H1 (cell line): Measurements from ENCODE around the gene NECTIN2. TPM values are rescaled to one million over a fixed set of nuclear protein-coding genes. Genes with fewer than 3 reads are reported as not detected.

ENCODE experiments used
- CTCF ChIA-PET: fragments of 300-600 bp; sonication (Branson Sonifier 250); formaldehyde crosslinking; loops from one replicate; lab custom pipeline; 2021; ENCODE audit not compliant: partially characterized antibody; lab: Charles Lee
- POLR2A ChIA-PET: fragments of 300-600 bp; sonication (Branson Sonifier 250); formaldehyde crosslinking; loops from one replicate; lab custom pipeline; 2021; ENCODE audit warnings: inconsistent platforms; ENCODE audit not compliant: partially characterized antibody; lab: Charles Lee
- DNase-seq, 2 experiments: peaks; one replicate each; pipeline versions ENCODE4 v3.0.0 to v3.0.0-alpha.2; 2010 to 2022; ENCODE audit warnings: low spot score in 2 of 2, low read depth in 1 of 2, mixed read lengths in 1 of 2
- FAIRE-seq: peaks from 2 replicates; lab custom pipeline; 2011; peaks lifted over from hg19 to GRCh38; lab: Jason Lieb, UNC
- H2AFZ ChIP-seq: 2 replicates; pipeline ENCODE4 v1.8.1; 2012; ENCODE audit warnings: low read length, inconsistent platforms
- H2AK5ac ChIP-seq: 2 replicates; pipeline ENCODE4 v1.6.1; 2013; ENCODE audit warnings: low read depth, low read length
- H2BK120ac ChIP-seq: replicated peaks from 2 replicates; pipeline ENCODE3; 2013; ENCODE audit warnings: low read depth, low read length, inconsistent platforms
- H2BK12ac ChIP-seq: 2 replicates; pipeline ENCODE4 v1.6.1; 2013; ENCODE audit warnings: low read depth, low read length
- H2BK15ac ChIP-seq: 2 replicates; pipeline ENCODE4 v1.6.1; 2013; ENCODE audit warnings: low read length
- H2BK20ac ChIP-seq: 2 replicates; pipeline ENCODE4 v1.6.1; 2013; ENCODE audit warnings: low read length
- H2BK5ac ChIP-seq: 2 replicates; pipeline ENCODE4 v1.6.1; 2013; ENCODE audit warnings: low read depth, low read length
- H3K14ac ChIP-seq: 2 replicates; pipeline ENCODE4 v1.6.1; 2013; ENCODE audit warnings: inconsistent platforms; ENCODE audit not compliant: insufficient read length
- H3K18ac ChIP-seq: 2 replicates; pipeline ENCODE4 v1.6.1; 2013; ENCODE audit warnings: low read length; ENCODE audit errors: extremely low read depth
- H3K23ac ChIP-seq: 2 replicates; pipeline ENCODE4 v1.6.1; 2013; ENCODE audit warnings: inconsistent platforms; ENCODE audit not compliant: insufficient read length
- H3K23me2 ChIP-seq: 2 replicates; pipeline ENCODE4 v1.6.1; 2013; ENCODE audit warnings: low read depth, low read length
- H3K27ac ChIP-seq: 2 replicates; pipeline ENCODE4 v1.6.1; 2011; ENCODE audit warnings: low read depth, low read length, inconsistent platforms
- H3K27me3 ChIP-seq, 4 experiments: replicated peaks in 1 of 4; 1 replicate in 1 of 4; 2 replicates in 3 of 4; pipeline versions ENCODE4 v1.6.1 to v1.8.1; 2011 to 2013; ENCODE audit warnings: low read length in 3 of 4, mild to moderate bottlenecking in 3 of 4, inconsistent platforms in 2 of 4, mixed read lengths in 2 of 4, moderate library complexity in 1 of 4; ENCODE audit not compliant: control insufficient read depth in 3 of 4, insufficient read depth in 3 of 4; ENCODE audit errors: extremely low read depth in 1 of 4
- H3K36me3 ChIP-seq, 4 experiments: 2 replicates each; pipeline versions ENCODE4 v1.6.1 to v1.8.1; 2011 to 2013; ENCODE audit warnings: mild to moderate bottlenecking in 4 of 4, low read length in 3 of 4, moderate library complexity in 2 of 4, control low read depth in 1 of 4, inconsistent platforms in 1 of 4; ENCODE audit not compliant: insufficient read depth in 4 of 4, control insufficient read depth in 2 of 4
- H3K4ac ChIP-seq: replicated peaks from 2 replicates; pipeline ENCODE3; 2013; ENCODE audit warnings: low read length, low read depth, mixed read lengths, inconsistent platforms; ENCODE audit not compliant: insufficient read length
- H3K4me1 ChIP-seq, 4 experiments: replicated peaks in 1 of 4; 1 replicate in 1 of 4; 2 replicates in 3 of 4; pipeline versions ENCODE4 v1.6.1 to v1.8.1; 2011 to 2013; ENCODE audit warnings: low read length in 3 of 4, inconsistent platforms in 2 of 4, mixed read lengths in 1 of 4; ENCODE audit not compliant: insufficient read depth in 4 of 4, control insufficient read depth in 3 of 4
- H3K4me2 ChIP-seq, 2 experiments: 2 replicates each; pipeline versions ENCODE4 v1.6.1 to v1.8.1; 2011 to 2013; ENCODE audit warnings: low read depth in 2 of 2, low read length in 2 of 2, control low read depth in 1 of 2, inconsistent platforms in 1 of 2, mild to moderate bottlenecking in 1 of 2; ENCODE audit not compliant: insufficient read depth in 1 of 2
- H3K4me3 ChIP-seq, 4 experiments: fragments of 200-600, 300-600 bp in 1 of 4; sonication (generic), shearing (Covaris generic), sonication (Bioruptor Twin) in 1 of 4; 2 replicates each; pipeline versions ENCODE4 v1.5.1 to v1.8.1; 2011 to 2016; ENCODE audit warnings: low read length in 4 of 4, low read depth in 3 of 4, control low read depth in 2 of 4, inconsistent platforms in 2 of 4, mild to moderate bottlenecking in 2 of 4, mixed read lengths in 1 of 4, moderate library complexity in 1 of 4; ENCODE audit not compliant: insufficient read depth in 2 of 4; ENCODE audit errors: extremely low read depth in 1 of 4
- H3K56ac ChIP-seq: replicated peaks from 2 replicates; pipeline ENCODE3; 2013; ENCODE audit warnings: low read depth, mild to moderate bottlenecking, mixed read lengths, low read length, inconsistent platforms; ENCODE audit not compliant: insufficient read length
- H3K79me1 ChIP-seq: 2 replicates; pipeline ENCODE4 v1.6.1; 2013; ENCODE audit warnings: low read depth, low read length, control low read depth
- H3K79me2 ChIP-seq, 2 experiments: 2 replicates each; pipeline versions ENCODE4 v1.6.1 to v1.8.1; 2012 to 2013; ENCODE audit warnings: low read length in 2 of 2, mild to moderate bottlenecking in 2 of 2, inconsistent platforms in 1 of 2; ENCODE audit not compliant: insufficient read depth in 2 of 2, control insufficient read depth in 1 of 2
- H3K9ac ChIP-seq, 4 experiments: replicated peaks in 1 of 4; 1 replicate in 1 of 4; 2 replicates in 3 of 4; pipeline versions ENCODE4 v1.6.1 to v1.8.1; 2011 to 2013; ENCODE audit warnings: low read depth in 3 of 4, low read length in 3 of 4, control low read depth in 2 of 4, mild to moderate bottlenecking in 2 of 4, moderate library complexity in 2 of 4, inconsistent platforms in 1 of 4; ENCODE audit errors: extremely low read depth in 1 of 4
- H3K9me3 ChIP-seq, 2 experiments: 2 replicates each; pipeline versions ENCODE4 v1.6.1 to v1.8.1; 2012 to 2013; ENCODE audit warnings: mild to moderate bottlenecking in 2 of 2, moderate library complexity in 2 of 2, control low read depth in 1 of 2, inconsistent platforms in 1 of 2, low read depth in 1 of 2, low read length in 1 of 2, mixed read lengths in 1 of 2; ENCODE audit not compliant: insufficient read depth in 2 of 2
- H4K20me1 ChIP-seq, 2 experiments: replicated peaks in 1 of 2; 2 replicates each; pipeline versions ENCODE3 to v1.8.1; 2011 to 2013; ENCODE audit warnings: inconsistent platforms in 2 of 2, low read length in 2 of 2, mild to moderate bottlenecking in 1 of 2; ENCODE audit not compliant: insufficient read depth in 2 of 2, control insufficient read depth in 1 of 2
- H4K5ac ChIP-seq: 2 replicates; pipeline ENCODE4 v1.6.1; 2013; ENCODE audit warnings: low read length, low read depth, mixed read lengths, inconsistent platforms; ENCODE audit not compliant: insufficient read length
- H4K8ac ChIP-seq: 2 replicates; pipeline ENCODE4 v1.8.0; 2013; ENCODE audit warnings: mild to moderate bottlenecking, moderate library complexity, low read length, inconsistent platforms; ENCODE audit not compliant: insufficient read depth; ENCODE audit errors: extremely low read depth
- H4K91ac ChIP-seq: replicated peaks from 2 replicates; pipeline ENCODE3; 2013; ENCODE audit warnings: low read length, mixed read lengths, inconsistent platforms; ENCODE audit not compliant: insufficient read length
- HDAC6 ChIP-seq: IDR thresholded peaks from one replicate; pipeline ENCODE4 v1.7.1; 2012; ENCODE audit warnings: low read depth, mild to moderate bottlenecking, inconsistent platforms, low read length, moderate library complexity
- POLR2AphosphoS5 ChIP-seq: IDR thresholded peaks from 2 replicates; pipeline ENCODE4 v1.6.1; 2011; ENCODE audit warnings: low read depth, low read length
- SIX5 ChIP-seq: IDR thresholded peaks from 2 replicates; pipeline ENCODE4 v1.6.1; 2011; ENCODE audit warnings: mild to moderate bottlenecking, low read depth, low read length
- TEAD4 ChIP-seq: IDR thresholded peaks from 2 replicates; pipeline ENCODE4 v1.6.1; 2012; ENCODE audit warnings: low read depth, low read length, inconsistent platforms, mixed read lengths
- WGBS, 2 experiments: shearing (Covaris generic) in 1 of 2; methylation state at CpG; one replicate each; pipeline versions ENCODE4 v1.1.6 to v1.1.7; 2013 to 2015; ENCODE audit warnings: low lambda C conversion rate in 2 of 2, mixed read lengths in 2 of 2, inconsistent platforms in 1 of 2, low coverage in 1 of 2, missing lambda C conversion rate in 1 of 2; ENCODE audit not compliant: insufficient replicate concordance in 2 of 2, insufficient coverage in 1 of 2, insufficient read length in 1 of 2; ENCODE audit errors: extremely low coverage in 1 of 2, missing lambda C conversion rate in 1 of 2; 5-methylcytosine and 5-hydroxymethylcytosine counted together
- polyA plus RNA-seq, 7 experiments: library from polyadenylated mRNA; depleted of rRNA in 3 of 7; stranded (reverse) in 5 of 7; unstranded in 2 of 7; fragments of >200 nt in 5 of 7; fragments of 200-250 nt in 2 of 7; gene quantifications; 1 replicate in 5 of 7; 2 replicates in 1 of 7; 4 replicates in 1 of 7; pipeline versions ENCODE4 v1.2.1 to v1.2.3, GENCODE V29; 2011 to 2013; ENCODE audit warnings: missing spikeins in 2 of 7, mixed read lengths in 2 of 7
- total RNA-seq: library from RNA; stranded (reverse); fragmentation: NEBNext Ultra II Directional; extraction: Animal tissue kit (Norgen Biotek cat#: 25700); gene quantifications from 2 replicates; pipeline ENCODE4 v1.2.1, GENCODE V29; 2021

The NECTIN2 gene
- total and polyA plus RNA-seq, 2 of the 8 experiments (the other 6 are each of a cell fraction or from before 2014, with no cell fraction given): 184 to 237 TPM

GRCh38 chr19:44879309-44880065 lies 33.4 kb downstream of the NECTIN2 start:
- H2AFZ ChIP-seq: no peak overlapping the region
- H2BK5ac ChIP-seq: peak overlapping the region; percentile 81
- peak overlapping the region in 1 of 4 experiments; percentile 41; a peak in 2 of 7 replicates for H3K9ac ChIP-seq
- 87% methylated on average over 13 of the region's 18 CpGs; no CpG with 5 or more reads in 1 of the 2 experiments for WGBS, 2 experiments
- no peak overlapping the region for H3K27ac ChIP-seq
- no peak overlapping the region for H3K14ac ChIP-seq
- H3K79me1 ChIP-seq: no peaks in the 10 kb centered on the region
- 0 out of 2 replicates have a peak overlapping the region, but pooled peaks have one; percentile 39 for H2BK12ac ChIP-seq
- H3K79me2 ChIP-seq: no peaks in the 10 kb centered on the region; a peak in 1 of 4 replicates
- ChIA-PET CTCF (no interaction called here), POLR2A (interaction anchor here (1.5 to 13.6 kb wide), 4 partner anchors 8 to 31 kb away, joined by 3 to 109 read pairs (median 42); partner anchors contain the start of genes NECTIN2 and TOMM40)
- H3K4ac ChIP-seq: no peak overlapping the region
- no peak for FAIRE-seq
- peaks cover 23 to 66% (median 36%) of the 10 kb centered on the region in 4 experiments for H3K36me3 ChIP-seq
- H3K4me1 ChIP-seq: peaks cover 0 to 22% (median 3%) of the 10 kb centered on the region in 4 experiments; a peak in 5 of 7 replicates
- no peak overlapping the region; the same call in 1 of the 2 replicates for H3K18ac ChIP-seq
- H4K20me1 ChIP-seq: peaks cover 6 to 15% of the 10 kb centered on the region in 2 experiments
- H3K4me2 ChIP-seq: no peak overlapping the region
- no peaks in the 10 kb centered on the region for H3K27me3 ChIP-seq
- DNase-seq: no peak
- H4K91ac ChIP-seq: no peak overlapping the region
- peak overlapping the region; percentile 90; the same call in 1 of the 2 replicates for H2AK5ac ChIP-seq
- no peak overlapping the region for H2BK15ac ChIP-seq
- H4K8ac ChIP-seq: no peak overlapping the region; the same call in 1 of the 2 replicates
- H3K9me3 ChIP-seq: no peaks in the 10 kb centered on the region
- no peaks in the 10 kb centered on the region for H3K23me2 ChIP-seq
- no peak overlapping the region for H3K4me3 ChIP-seq
- no peak for TF ChIP-seq HDAC6
- TF ChIP-seq POLR2AphosphoS5: peak; percentile 38; the same call in 1 of the 2 replicates
- no peak for TF ChIP-seq SIX5
- TF ChIP-seq TEAD4: no peak
- no peak overlapping the region for H3K23ac ChIP-seq
- H2BK20ac ChIP-seq: no peak overlapping the region
- no peak overlapping the region for H2BK120ac ChIP-seq
- no peak overlapping the region for H4K5ac ChIP-seq
- H3K56ac ChIP-seq: no peak overlapping the region
